K562 (cell line): ENCODE results near the gene PRKAR1B. TPM values are rescaled to one million over a fixed set of nuclear protein-coding genes. Genes with fewer than 3 reads are reported as not detected.

Source experiments
- ATAC-seq: fragments of 200-7000 bp; cut with Tn5 transposase; 3 replicates; pipeline ENCODE4 v1.9.1; 2020; ENCODE audit warnings: moderate library complexity
- BruUV-seq: library from RNA; stranded (reverse); fragments of 400-500 nt; replicated peaks from 2 replicates; lab custom pipeline; 2021; lab: Mats Ljungman, UMichigan
- CTCF ChIA-PET: fragments of 300-600 bp; formaldehyde crosslinking; extraction: SDS; loops from one replicate; lab custom pipeline; 2021; ENCODE audit warnings: low intra/inter-chr PET ratio; lab: Yijun Ruan, JAX
- POLR2A ChIA-PET: fragments of 300-600, 350-650 bp; sonication (Branson Sonifier 250); formaldehyde crosslinking; extraction: SDS; loops from one replicate; lab custom pipeline; 2021; ENCODE audit warnings: antibody characterized with exemption, inconsistent platforms; lab: Yijun Ruan, JAX
- DNase-seq, 4 experiments: peaks; one replicate each; pipeline versions ENCODE4 v3.0.0 to v3.0.0-alpha.2; 2011 to 2018; ENCODE audit warnings: low spot score in 3 of 4, mixed read lengths in 3 of 4; ENCODE audit errors: extremely low read depth in 1 of 4
- FAIRE-seq: peaks from 2 replicates; lab custom pipeline; 2011; peaks lifted over from hg19 to GRCh38; lab: Jason Lieb, UNC
- H2AFZ ChIP-seq: 2 replicates; pipeline ENCODE4 v1.6.0; 2011; ENCODE audit warnings: low read depth, low read length, control low read depth, inconsistent platforms
- H3K27ac ChIP-seq: fragments of 200-600 bp; 3 replicates; pipeline ENCODE4 v1.8.0; 2011; ENCODE audit warnings: low read depth, mild to moderate bottlenecking, control low read depth, inconsistent platforms, low read length, moderate library complexity, mixed read lengths; ENCODE audit errors: extremely low read depth
- H3K27me3 ChIP-seq, 2 experiments: fragments of 300-600 bp in 1 of 2; 2 replicates in 1 of 2; 3 replicates in 1 of 2; pipeline versions ENCODE4 v1.6.0 to v1.8.0; 2011; ENCODE audit warnings: inconsistent platforms in 2 of 2, low read length in 2 of 2, mild to moderate bottlenecking in 1 of 2, mixed read lengths in 1 of 2, moderate library complexity in 1 of 2; ENCODE audit not compliant: control insufficient read depth in 2 of 2, insufficient read depth in 2 of 2
- H3K36me3 ChIP-seq: fragments of 300-600 bp; 3 replicates; pipeline ENCODE4 v1.8.0; 2011; ENCODE audit warnings: mild to moderate bottlenecking, low read length, inconsistent platforms; ENCODE audit not compliant: control insufficient read depth, insufficient read depth
- H3K4me1 ChIP-seq, 2 experiments: fragments of 200-600 bp in 1 of 2; replicated peaks in 1 of 2; 2 replicates in 1 of 2; 3 replicates in 1 of 2; pipeline versions ENCODE4 v1.5.1 to v1.8.0; 2011; ENCODE audit warnings: inconsistent platforms in 2 of 2, low read length in 2 of 2, mild to moderate bottlenecking in 1 of 2, mixed read lengths in 1 of 2, moderate library complexity in 1 of 2; ENCODE audit not compliant: control insufficient read depth in 2 of 2, insufficient read depth in 2 of 2
- H3K4me2 ChIP-seq: 2 replicates; pipeline ENCODE4 v1.6.1; 2011; ENCODE audit warnings: low read length, control low read depth, inconsistent platforms, mixed read lengths; ENCODE audit not compliant: insufficient read depth
- H3K4me3 ChIP-seq: fragments of 200-600 bp; sonication (generic), shearing (Covaris generic); 2 replicates; pipeline ENCODE4 v1.5.1; 2016; ENCODE audit warnings: control low read depth, inconsistent platforms
- H3K79me2 ChIP-seq: fragments of 200-600 bp; 3 replicates; pipeline ENCODE4 v1.8.0; 2011; ENCODE audit warnings: low read length, inconsistent platforms; ENCODE audit not compliant: control insufficient read depth, insufficient read depth
- H3K9ac ChIP-seq, 2 experiments: 2 replicates each; pipeline versions ENCODE4 v1.6.0 to v1.6.1; 2011; ENCODE audit warnings: low read depth in 2 of 2, low read length in 2 of 2, control low read depth in 1 of 2, inconsistent platforms in 1 of 2, mild to moderate bottlenecking in 1 of 2, mixed read lengths in 1 of 2; ENCODE audit not compliant: insufficient read depth in 1 of 2
- H3K9me1 ChIP-seq: one replicate; pipeline ENCODE4 v1.6.0; 2011; ENCODE audit warnings: inconsistent platforms, mild to moderate bottlenecking, low read length, moderate library complexity; ENCODE audit not compliant: control insufficient read depth, insufficient read depth
- H3K9me3 ChIP-seq: replicated peaks from 2 replicates; pipeline ENCODE4 v1.5.1; 2011; ENCODE audit warnings: low read depth, low read length, inconsistent platforms; ENCODE audit not compliant: control insufficient read depth, insufficient read depth
- H4K20me1 ChIP-seq: replicated peaks from 2 replicates; pipeline ENCODE4 v1.6.1; 2011; ENCODE audit warnings: low read length, inconsistent platforms, mixed read lengths; ENCODE audit not compliant: control insufficient read depth, insufficient read depth
- DMBX1 ChIP-seq: fragments of 250-450 bp; sonication (Bioruptor Pico); IDR thresholded peaks from 2 replicates; pipeline ENCODE4 v1.8.0; 2022; ENCODE audit warnings: inconsistent platforms, mild to moderate bottlenecking, moderate library complexity, borderline replicate concordance
- SETDB1 ChIP-seq: IDR thresholded peaks from one replicate; pipeline ENCODE4 v1.6.1; 2012; ENCODE audit warnings: low read length, control low read depth, inconsistent platforms
- SIRT6 ChIP-seq: IDR thresholded peaks from one replicate; pipeline ENCODE4 v1.6.1; 2012; ENCODE audit warnings: low read depth, mild to moderate bottlenecking, control low read depth, inconsistent platforms, low read length, moderate library complexity
- ZNF586 ChIP-seq: fragments of 450-650 bp; formaldehyde crosslinking; conservative IDR thresholded peaks from 2 replicates; pipeline ENCODE4 v1.4.0; 2020; ENCODE audit warnings: mild to moderate bottlenecking, moderate library complexity
- WGBS: fragments of 100-300 bp; shearing (Covaris generic); methylation state at CpG from one replicate; pipeline ENCODE4 v1.1.6; 2016; ENCODE audit warnings: low coverage, mixed read lengths; ENCODE audit not compliant: insufficient coverage; ENCODE audit errors: missing lambda C conversion rate; 5-methylcytosine and 5-hydroxymethylcytosine counted together
- in situ Hi-C: fragments of 300-500 bp; cut with MboI; formaldehyde crosslinking; loops from 4 replicates; pipeline ENCODE4 v1.15.0; 2018; ENCODE audit warnings: inconsistent platforms, mixed read lengths
- intact Hi-C: fragments of 100-400 bp; cut with micrococcal nuclease; formaldehyde crosslinking; loops from 2 replicates; pipeline ENCODE4 v1.14.2; 2022
- polyA plus RNA-seq, 8 experiments: library from polyadenylated mRNA; depleted of rRNA in 4 of 8; stranded (reverse) in 5 of 8; unstranded in 3 of 8; fragments of >200 nt; fragmentation: Nextera tagmentation in 2 of 8; fragmentation: Illumina TruSeq in 1 of 8; extraction: Ambion mirVana in 2 of 8; extraction: Trizol in 1 of 8; gene quantifications; 2 replicates each; pipeline versions ENCODE4 v1.2.1 to v1.2.3, GENCODE V29; 2011 to 2014; ENCODE audit warnings: inconsistent platforms in 1 of 8, missing spikeins in 1 of 8
- total RNA-seq, 7 experiments: library from RNA; depleted of rRNA in 6 of 7; stranded (reverse); fragments of >200 nt in 6 of 7; fragmentation: Illumina TruSeq in 2 of 7; extraction: Trizol in 2 of 7; gene quantifications; 2 replicates each; pipeline versions ENCODE4 v1.2.1 to v1.2.3, GENCODE V29; 2011 to 2021; ENCODE audit warnings: low replicate concordance in 1 of 7
- TF ChIP-seq, protein P1 (sequence below): IDR thresholded peaks from 3 replicates; pipeline ENCODE4 v1.6.1; 2011; ENCODE audit warnings: borderline replicate concordance, mild to moderate bottlenecking; ENCODE audit not compliant: insufficient read length, insufficient read depth
- TF ChIP-seq, protein P2 (sequence below): fragments of 250-450 bp; sonication (Bioruptor Pico); IDR thresholded peaks from 2 replicates; pipeline ENCODE4 v1.8.0; 2022; ENCODE audit warnings: inconsistent platforms
- TF ChIP-seq, protein P3 (sequence below): sonication (generic); formaldehyde crosslinking; IDR thresholded peaks from 2 replicates; pipeline ENCODE4 v1.8.0; 2022; ENCODE audit warnings: missing genetic modification reagents, mild to moderate bottlenecking, moderate library complexity, borderline replicate concordance
- TF ChIP-seq, protein P4 (sequence below): fragments of 450-650 bp; IDR thresholded peaks from one replicate; pipeline ENCODE4 v1.6.1; 2018; ENCODE audit warnings: mild to moderate bottlenecking, moderate library complexity; ENCODE audit not compliant: partially characterized antibody
- TF ChIP-seq, protein P5 (sequence below): fragments of 450-650 bp; formaldehyde crosslinking; IDR thresholded peaks from 2 replicates; pipeline ENCODE4 v1.4.0; 2020; ENCODE audit warnings: mild to moderate bottlenecking, moderate library complexity

Gene PRKAR1B
- total and polyA plus RNA-seq, 9 of the 15 experiments (the other 6 are each of a cell fraction or from before 2014, with no cell fraction given), result 0.99 to 30.5 (median 12.7) TPM

DNA sequence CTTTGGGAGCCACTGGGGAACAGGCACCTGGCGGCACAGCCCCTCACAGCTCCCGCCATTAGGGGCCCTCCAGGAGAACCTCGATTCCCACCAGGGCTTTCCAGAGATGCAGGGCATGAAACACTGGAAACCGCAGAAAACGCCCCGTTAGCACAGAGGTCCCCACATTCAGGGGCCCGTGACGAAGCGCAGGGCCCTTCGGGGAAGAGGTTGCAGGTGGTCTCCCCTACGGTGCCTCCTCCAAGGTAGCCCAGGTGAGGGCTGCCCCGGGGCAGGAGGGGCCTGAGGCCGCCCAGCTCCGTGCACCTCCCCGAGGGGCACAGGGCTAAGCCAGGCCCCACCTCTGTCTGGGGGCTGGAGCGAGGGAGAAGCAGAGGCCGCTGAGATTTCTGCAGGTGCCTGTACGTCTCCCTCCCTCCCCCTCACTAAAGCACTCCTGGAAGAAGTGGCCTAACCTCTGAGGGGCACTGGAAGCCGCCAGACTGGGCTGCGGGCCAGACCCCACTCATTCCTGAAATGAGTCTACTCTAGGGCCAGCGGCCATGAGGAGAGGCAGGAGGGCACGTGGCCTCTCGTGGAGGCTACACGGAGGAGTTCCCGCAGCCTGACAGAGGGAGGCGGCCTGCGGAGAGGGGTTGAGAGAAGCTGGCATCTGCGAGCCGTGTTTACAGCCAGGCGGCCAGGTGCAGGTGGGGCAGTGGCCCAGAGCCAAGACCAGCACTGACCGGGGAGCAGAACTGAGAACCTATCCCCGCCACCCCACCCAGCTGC, 214.4 kb downstream of the PRKAR1B start:
- 58% methylated on average over 23 of the region's 32 CpGs for WGBS
- peaks cover 13% of the 10 kb centered on the region; the same call in 1 of the 2 replicates for H4K20me1 ChIP-seq
- no peaks in the 10 kb centered on the region for H3K9me3 ChIP-seq
- peaks cover 0 to 30% of the 10 kb centered on the region in 2 experiments; a peak in 3 of 5 replicates for H3K4me1 ChIP-seq
- H3K4me2 ChIP-seq, result no peak overlapping the region
- DNase-seq (no peak), ATAC-seq (no peak), FAIRE-seq (no peak)
- ChIA-PET POLR2A (interaction anchor here (0.7 kb wide), 1 partner anchor 32 kb away, joined by 3 read pairs; no protein-coding TSS in a partner anchor), CTCF (no interaction called here)
- H3K79me2 ChIP-seq, result peaks cover 3% of the 10 kb centered on the region; the same call in 1 of the 3 replicates
- no peaks in the 10 kb centered on the region; a peak in 1 of 5 replicates for H3K27me3 ChIP-seq
- H3K4me3 ChIP-seq, result no peak overlapping the region
- in situ Hi-C loops (no loop called here), intact Hi-C loops (no loop called here)
- no peaks in the 10 kb centered on the region for H3K36me3 ChIP-seq
- no TSS peak for BruUV-seq
- no peaks in the 10 kb centered on the region for H3K9me1 ChIP-seq
- H3K9ac ChIP-seq, result no peak overlapping the region; a peak in 1 of 4 replicates
- H2AFZ ChIP-seq, result no peak overlapping the region
- no peak overlapping the region for H3K27ac ChIP-seq
- TF ChIP-seq DMBX1 (no peak), SETDB1 (no peak), SIRT6 (no peak), ZNF586 (CRISPR knock-in tag) (no peak)
- TF ChIP-seq, protein P1, sequence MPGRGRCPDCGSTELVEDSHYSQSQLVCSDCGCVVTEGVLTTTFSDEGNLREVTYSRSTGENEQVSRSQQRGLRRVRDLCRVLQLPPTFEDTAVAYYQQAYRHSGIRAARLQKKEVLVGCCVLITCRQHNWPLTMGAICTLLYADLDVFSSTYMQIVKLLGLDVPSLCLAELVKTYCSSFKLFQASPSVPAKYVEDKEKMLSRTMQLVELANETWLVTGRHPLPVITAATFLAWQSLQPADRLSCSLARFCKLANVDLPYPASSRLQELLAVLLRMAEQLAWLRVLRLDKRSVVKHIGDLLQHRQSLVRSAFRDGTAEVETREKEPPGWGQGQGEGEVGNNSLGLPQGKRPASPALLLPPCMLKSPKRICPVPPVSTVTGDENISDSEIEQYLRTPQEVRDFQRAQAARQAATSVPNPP, result no peak
- TF ChIP-seq, protein P2, sequence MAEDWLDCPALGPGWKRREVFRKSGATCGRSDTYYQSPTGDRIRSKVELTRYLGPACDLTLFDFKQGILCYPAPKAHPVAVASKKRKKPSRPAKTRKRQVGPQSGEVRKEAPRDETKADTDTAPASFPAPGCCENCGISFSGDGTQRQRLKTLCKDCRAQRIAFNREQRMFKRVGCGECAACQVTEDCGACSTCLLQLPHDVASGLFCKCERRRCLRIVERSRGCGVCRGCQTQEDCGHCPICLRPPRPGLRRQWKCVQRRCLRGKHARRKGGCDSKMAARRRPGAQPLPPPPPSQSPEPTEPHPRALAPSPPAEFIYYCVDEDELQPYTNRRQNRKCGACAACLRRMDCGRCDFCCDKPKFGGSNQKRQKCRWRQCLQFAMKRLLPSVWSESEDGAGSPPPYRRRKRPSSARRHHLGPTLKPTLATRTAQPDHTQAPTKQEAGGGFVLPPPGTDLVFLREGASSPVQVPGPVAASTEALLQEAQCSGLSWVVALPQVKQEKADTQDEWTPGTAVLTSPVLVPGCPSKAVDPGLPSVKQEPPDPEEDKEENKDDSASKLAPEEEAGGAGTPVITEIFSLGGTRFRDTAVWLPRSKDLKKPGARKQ, result no peak
- TF ChIP-seq, protein P3, sequence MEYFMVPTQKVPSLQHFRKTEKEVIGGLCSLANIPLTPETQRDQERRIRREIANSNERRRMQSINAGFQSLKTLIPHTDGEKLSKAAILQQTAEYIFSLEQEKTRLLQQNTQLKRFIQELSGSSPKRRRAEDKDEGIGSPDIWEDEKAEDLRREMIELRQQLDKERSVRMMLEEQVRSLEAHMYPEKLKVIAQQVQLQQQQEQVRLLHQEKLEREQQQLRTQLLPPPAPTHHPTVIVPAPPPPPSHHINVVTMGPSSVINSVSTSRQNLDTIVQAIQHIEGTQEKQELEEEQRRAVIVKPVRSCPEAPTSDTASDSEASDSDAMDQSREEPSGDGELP (CRISPR knock-in tag), result no peak
- TF ChIP-seq, protein P4, sequence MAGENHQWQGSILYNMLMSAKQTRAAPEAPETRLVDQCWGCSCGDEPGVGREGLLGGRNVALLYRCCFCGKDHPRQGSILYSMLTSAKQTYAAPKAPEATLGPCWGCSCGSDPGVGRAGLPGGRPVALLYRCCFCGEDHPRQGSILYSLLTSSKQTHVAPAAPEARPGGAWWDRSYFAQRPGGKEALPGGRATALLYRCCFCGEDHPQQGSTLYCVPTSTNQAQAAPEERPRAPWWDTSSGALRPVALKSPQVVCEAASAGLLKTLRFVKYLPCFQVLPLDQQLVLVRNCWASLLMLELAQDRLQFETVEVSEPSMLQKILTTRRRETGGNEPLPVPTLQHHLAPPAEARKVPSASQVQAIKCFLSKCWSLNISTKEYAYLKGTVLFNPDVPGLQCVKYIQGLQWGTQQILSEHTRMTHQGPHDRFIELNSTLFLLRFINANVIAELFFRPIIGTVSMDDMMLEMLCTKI, result no peak
- TF ChIP-seq, protein P5, sequence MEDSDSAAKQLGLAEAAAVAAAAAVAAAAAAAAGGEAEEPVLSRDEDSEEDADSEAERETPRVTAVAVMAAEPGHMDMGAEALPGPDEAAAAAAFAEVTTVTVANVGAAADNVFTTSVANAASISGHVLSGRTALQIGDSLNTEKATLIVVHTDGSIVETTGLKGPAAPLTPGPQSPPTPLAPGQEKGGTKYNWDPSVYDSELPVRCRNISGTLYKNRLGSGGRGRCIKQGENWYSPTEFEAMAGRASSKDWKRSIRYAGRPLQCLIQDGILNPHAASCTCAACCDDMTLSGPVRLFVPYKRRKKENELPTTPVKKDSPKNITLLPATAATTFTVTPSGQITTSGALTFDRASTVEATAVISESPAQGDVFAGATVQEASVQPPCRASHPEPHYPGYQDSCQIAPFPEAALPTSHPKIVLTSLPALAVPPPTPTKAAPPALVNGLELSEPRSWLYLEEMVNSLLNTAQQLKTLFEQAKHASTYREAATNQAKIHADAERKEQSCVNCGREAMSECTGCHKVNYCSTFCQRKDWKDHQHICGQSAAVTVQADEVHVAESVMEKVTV (CRISPR knock-in tag), result no peak
